ENCODE results near the gene USP9X. TPM values are rescaled to one million over a fixed set of nuclear protein-coding genes. Genes with fewer than 3 reads are reported as not detected.

Gene USP9X
- polyA plus RNA-seq, 1 of the 3 experiments (the other 2 are of a cell fraction), result 13.2 TPM

- peak; percentile 86 for TF ChIP-seq POLR2AphosphoS5 (IDR thresholded peaks at IDR 0.05; ENCODE audit: low read depth, low read length)
- TF ChIP-seq IRF3 (IDR thresholded peaks at IDR 0.05; ENCODE audit: low read depth, low read length), result no peak
- peak; percentile 95 for TF ChIP-seq CHD2 (IDR thresholded peaks at IDR 0.05; ENCODE audit: low read length, partially characterized antibody)
- no peak for TF ChIP-seq EZH2phosphoT487 (IDR thresholded peaks at IDR 0.05; ENCODE audit: borderline replicate concordance, low read depth)
- TF ChIP-seq YY1 (IDR thresholded peaks at IDR 0.05; ENCODE audit: low read depth), result 0 out of 2 replicates have a peak, but pooled peaks have one; percentile 15
- no peak for TF ChIP-seq TEAD4 (IDR thresholded peaks at IDR 0.05; ENCODE audit: borderline replicate concordance, insufficient read depth)
- TF ChIP-seq RCOR1 (IDR thresholded peaks at IDR 0.05; ENCODE audit: low read length), result no peak; the same call in 1 of the 2 replicates
- peak; percentile 53; the same call in 1 of the 2 replicates for TF ChIP-seq JUND (IDR thresholded peaks at IDR 0.05)
- TF ChIP-seq MAX (IDR thresholded peaks at IDR 0.05; ENCODE audit: low read depth), result peak; percentile 82; the same call in 1 of the 2 replicates
- no peak for TF ChIP-seq FOXM1 (IDR thresholded peaks at IDR 0.05; ENCODE audit: low read depth)
- no peak for TF ChIP-seq SIN3A (IDR thresholded peaks at IDR 0.05; ENCODE audit: borderline replicate concordance, low read depth, low read length)
- no peak for TF ChIP-seq MEF2A (IDR thresholded peaks at IDR 0.05; ENCODE audit: borderline replicate concordance, low read depth)
- TF ChIP-seq RFX5 (IDR thresholded peaks at IDR 0.05; ENCODE audit: low read length), result no peak
- peak; percentile 75 for TF ChIP-seq ELF1 (IDR thresholded peaks at IDR 0.05)
- TF ChIP-seq USF2 (IDR thresholded peaks at IDR 0.05; ENCODE audit: borderline replicate concordance, low read depth, low read length), result peak; percentile 91
- peak; percentile 68 for TF ChIP-seq GABPA (IDR thresholded peaks at IDR 0.05; ENCODE audit: low read depth)
- TF ChIP-seq SMC3 (IDR thresholded peaks at IDR 0.05; ENCODE audit: low read depth, low read length), result no peak
- TF ChIP-seq NRF1 (IDR thresholded peaks at IDR 0.05; ENCODE audit: low read depth, low read length), result no peak
- TF ChIP-seq MXI1 (IDR thresholded peaks at IDR 0.05; ENCODE audit: low read depth, low read length), result no peak; the same call in 1 of the 2 replicates
- TF ChIP-seq TAF1 (IDR thresholded peaks at IDR 0.05; ENCODE audit: borderline replicate concordance, low read depth, low read length), result peak; percentile 36; the same call in 1 of the 2 replicates
- TF ChIP-seq FOSL2 (IDR thresholded peaks at IDR 0.05; ENCODE audit: borderline replicate concordance, low read depth), result peak; percentile 56; the same call in 1 of the 2 replicates
- TF ChIP-seq FOXJ3 (CRISPR knock-in tag; IDR thresholded peaks at IDR 0.05), result no peak; the same call in 1 of the 2 replicates
- TF ChIP-seq RAD21 (IDR thresholded peaks at IDR 0.05; ENCODE audit: low read length), result no peak
- 0 out of 2 replicates have a peak, but pooled peaks have one; percentile 13 for TF ChIP-seq REST (IDR thresholded peaks at IDR 0.05; ENCODE audit: low read depth, low read length)
- TF ChIP-seq TCF12 (IDR thresholded peaks at IDR 0.05), result peak; percentile 36
Observed at GRCh38 chrX:41084044-41084892, 977 bp upstream of the USP9X start (continued).

Data from SK-N-SH (cell line).